ENCODE measurements around the gene CCER1.
A peak's percentile ranks its signal among the peaks of the same experiment; 100 is the strongest.

The CCER1 gene

DNA sequence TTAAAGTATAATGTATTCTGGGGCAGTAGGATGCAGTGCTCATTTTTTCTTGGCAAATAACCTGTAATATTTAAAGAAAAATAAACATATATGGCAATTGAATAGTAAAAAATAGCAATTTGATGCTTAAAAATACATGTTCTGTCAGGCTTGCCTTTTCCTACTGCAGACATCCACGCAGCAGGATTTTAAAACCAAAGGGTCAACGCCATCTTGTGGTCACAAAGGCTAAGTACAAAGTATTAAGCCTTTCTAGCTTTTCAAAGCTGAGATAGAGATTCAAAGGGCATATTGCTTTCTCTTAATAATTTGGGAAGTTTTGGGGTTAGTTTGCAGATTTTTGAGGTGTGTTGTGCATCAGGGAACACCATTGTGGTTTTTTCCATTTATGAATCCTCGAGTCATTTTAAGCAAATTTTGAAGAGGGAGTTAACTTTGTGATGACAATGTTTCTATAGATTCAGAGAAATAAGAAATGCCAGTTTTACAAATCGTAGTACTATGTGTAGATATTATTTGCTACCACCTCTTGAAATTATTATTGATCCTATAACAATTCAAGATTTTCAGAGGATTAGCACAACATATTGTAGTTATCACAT lies 4.7 kb upstream of the CCER1 start:
- CTCF ChIA-PET = interaction anchor here (0.5 to 1.0 kb wide), 4 partner anchors 8 to 848 kb away, joined by 3 to 4 read pairs (median 3); no protein-coding TSS in a partner anchor

DNA sequence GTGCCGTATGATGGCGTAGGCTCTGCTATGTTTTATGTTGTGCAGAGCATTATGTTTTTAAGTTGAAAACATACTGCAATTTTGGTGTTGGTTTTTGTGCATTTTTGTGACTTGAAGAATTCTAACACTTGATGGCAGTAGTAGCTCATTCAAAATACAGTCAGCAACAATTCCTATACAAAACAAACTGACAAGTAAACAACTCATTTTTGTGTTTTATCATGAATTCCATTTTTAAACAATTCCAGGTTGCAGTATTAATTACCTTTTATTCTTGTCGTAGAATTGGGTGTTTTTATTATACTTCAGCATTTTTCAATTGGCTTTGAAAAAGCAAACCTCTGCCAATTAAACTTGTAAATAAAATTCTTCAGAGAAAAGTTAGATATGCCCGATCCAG lies 4.1 kb upstream of the CCER1 start:
- H3K4me3 ChIP-seq (ENCODE audit: control insufficient read depth in 1 of 7, extremely low read depth in 1 of 7, insufficient read depth in 4 of 7, low read depth in 2 of 7, low read length in 6 of 7) = no peak overlapping the region
- WGBS (ENCODE audit: insufficient coverage) = 100% methylated on average over 2 of the region's 4 CpGs
- ChIA-PET POLR2A (no interaction called here), CTCF (interaction anchor here (0.5 to 1.0 kb wide), 5 partner anchors 9 to 849 kb away, joined by 3 to 5 read pairs (median 3); no protein-coding TSS in a partner anchor)
- H3K36me3 ChIP-seq (ENCODE audit: control insufficient read depth in 4 of 4, insufficient read depth in 4 of 4, low read length in 3 of 4) = no peaks in the 10 kb centered on the region
- H3K4me1 ChIP-seq (ENCODE audit: control extremely low read depth in 1 of 4, control insufficient read depth in 4 of 4, insufficient read depth in 4 of 4, low read length in 3 of 4) = no peaks in the 10 kb centered on the region
- no peak overlapping the region for H3K27ac ChIP-seq (ENCODE audit: insufficient read depth in 1 of 2, low read depth in 1 of 2, low read length in 2 of 2, poor library complexity in 1 of 2, severe bottlenecking in 2 of 2)
- H3K27me3 ChIP-seq (replicated peaks in 2 of 5; ENCODE audit: control insufficient read depth in 4 of 5, insufficient read depth in 5 of 5, low read length in 4 of 5) = no peaks in the 10 kb centered on the region
- peak in 2 of 3 donors; percentile 11 for DNase-seq
- peaks cover 0 to 2% (median 0%) of the 10 kb centered on the region in 5 experiments for H3K9me3 ChIP-seq (ENCODE audit: control extremely low read depth in 1 of 5, control insufficient read depth in 4 of 5, insufficient read depth in 2 of 5, low read depth in 1 of 5, low read length in 4 of 5)

More for the DNA sequence above, 4.7 kb upstream of the CCER1 start:
- Histone ChIP-seq H3K27me3 (replicated peaks in 2 of 5; ENCODE audit: control insufficient read depth in 4 of 5, insufficient read depth in 5 of 5, low read length in 4 of 5) (no peaks in the 10 kb centered on the region), H3K4me3 (ENCODE audit: control insufficient read depth in 1 of 7, extremely low read depth in 1 of 7, insufficient read depth in 4 of 7, low read depth in 2 of 7, low read length in 6 of 7) (no peak overlapping the region), H3K36me3 (ENCODE audit: control insufficient read depth in 4 of 4, insufficient read depth in 4 of 4, low read length in 3 of 4) (no peaks in the 10 kb centered on the region), H3K27ac (ENCODE audit: insufficient read depth in 1 of 2, low read depth in 1 of 2, low read length in 2 of 2, poor library complexity in 1 of 2, severe bottlenecking in 2 of 2) (no peak overlapping the region), H3K4me1 (ENCODE audit: control extremely low read depth in 1 of 4, control insufficient read depth in 4 of 4, insufficient read depth in 4 of 4, low read length in 3 of 4) (no peaks in the 10 kb centered on the region), H3K9me3 (ENCODE audit: control extremely low read depth in 1 of 5, control insufficient read depth in 4 of 5, insufficient read depth in 2 of 5, low read depth in 1 of 5, low read length in 4 of 5) (no peaks in the 10 kb centered on the region)
- WGBS (ENCODE audit: insufficient coverage) = 0% methylated on average over 2 of the region's 4 CpGs
- POLR2A ChIA-PET = no interaction called here
- DNase-seq = peak; percentile 30 to 62 (median 58)

DNA sequence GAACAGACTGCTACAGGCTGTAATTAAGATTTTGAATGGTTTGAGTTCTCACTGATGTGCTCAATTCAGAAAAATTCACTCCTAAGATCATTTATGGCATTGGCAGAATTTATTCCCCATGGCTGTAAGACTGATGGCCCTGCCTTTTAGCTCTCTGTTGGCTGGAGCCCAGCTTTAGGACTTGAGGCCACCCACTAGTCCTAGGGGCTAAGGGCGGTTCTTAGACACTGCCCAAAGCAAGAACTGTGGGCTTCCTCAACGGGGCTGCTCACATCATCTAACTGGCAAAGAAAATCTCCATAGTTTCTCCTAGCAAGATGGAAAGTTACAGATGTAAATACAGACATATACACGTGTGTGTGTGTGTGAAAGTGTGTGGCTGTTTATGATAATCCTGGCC lies 3.4 kb upstream of the CCER1 start:
- ChIA-PET POLR2A (no interaction called here), CTCF (interaction anchor here (0.5 to 1.0 kb wide), 4 partner anchors 10 to 397 kb away, joined by 3 to 5 read pairs (median 3); no protein-coding TSS in a partner anchor)
- DNase-seq = no peak
- Histone ChIP-seq H3K27ac (ENCODE audit: insufficient read depth in 1 of 2, low read depth in 1 of 2, low read length in 2 of 2, poor library complexity in 1 of 2, severe bottlenecking in 2 of 2) (no peak overlapping the region), H3K27me3 (replicated peaks in 2 of 5; ENCODE audit: control insufficient read depth in 4 of 5, insufficient read depth in 5 of 5, low read length in 4 of 5) (no peaks in the 10 kb centered on the region), H3K9me3 (ENCODE audit: control extremely low read depth in 1 of 5, control insufficient read depth in 4 of 5, insufficient read depth in 2 of 5, low read depth in 1 of 5, low read length in 4 of 5) (peaks cover 0 to 4% (median 0%) of the 10 kb centered on the region in 5 experiments), H3K4me1 (ENCODE audit: control extremely low read depth in 1 of 4, control insufficient read depth in 4 of 4, insufficient read depth in 4 of 4, low read length in 3 of 4) (no peaks in the 10 kb centered on the region), H3K4me3 (ENCODE audit: control insufficient read depth in 1 of 7, extremely low read depth in 1 of 7, insufficient read depth in 4 of 7, low read depth in 2 of 7, low read length in 6 of 7) (no peak overlapping the region), H3K36me3 (ENCODE audit: control insufficient read depth in 4 of 4, insufficient read depth in 4 of 4, low read length in 3 of 4) (no peaks in the 10 kb centered on the region)
- 100% methylated on average over 2 of the region's 3 CpGs for WGBS (ENCODE audit: insufficient coverage)

DNA sequence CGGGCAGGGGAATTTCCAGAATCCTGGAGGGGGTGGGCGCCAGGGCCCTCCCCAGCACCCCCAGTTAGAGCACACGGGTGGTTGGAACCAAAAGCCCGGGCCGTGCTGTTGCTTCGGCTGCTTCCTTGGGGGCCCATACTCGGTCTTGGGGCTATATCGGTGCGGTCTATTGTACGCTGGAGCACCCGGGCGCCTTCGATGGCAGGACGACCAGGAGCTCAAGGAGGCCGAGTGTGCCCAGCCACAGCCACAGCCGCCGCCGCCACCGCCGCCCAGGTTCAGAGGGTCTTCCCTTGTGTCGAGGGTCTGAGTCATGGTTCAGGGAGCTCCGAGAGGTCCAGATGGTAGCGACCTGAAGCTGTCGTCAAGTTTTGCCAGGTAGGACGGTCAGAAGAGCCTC lies 548 bp downstream of the CCER1 start:
- no peaks in the 10 kb centered on the region for H3K4me1 ChIP-seq (ENCODE audit: control extremely low read depth in 1 of 4, control insufficient read depth in 4 of 4, insufficient read depth in 4 of 4, low read length in 3 of 4)
- H3K9me3 ChIP-seq (ENCODE audit: control extremely low read depth in 1 of 5, control insufficient read depth in 4 of 5, insufficient read depth in 2 of 5, low read depth in 1 of 5, low read length in 4 of 5) = peaks cover 0 to 4% (median 0%) of the 10 kb centered on the region in 5 experiments
- H3K27me3 ChIP-seq (replicated peaks in 2 of 5; ENCODE audit: control insufficient read depth in 4 of 5, insufficient read depth in 5 of 5, low read length in 4 of 5) = no peaks in the 10 kb centered on the region
- ChIA-PET CTCF (interaction anchor here (0.6 kb wide), 1 partner anchor 23 kb away, joined by 3 read pairs; no protein-coding TSS in a partner anchor), POLR2A (interaction anchor here (0.5 kb wide), 1 partner anchor 14 kb away, joined by 3 read pairs; no protein-coding TSS in a partner anchor)
- DNase-seq = no peak
- no peaks in the 10 kb centered on the region for H3K36me3 ChIP-seq (ENCODE audit: control insufficient read depth in 4 of 4, insufficient read depth in 4 of 4, low read length in 3 of 4)
- no peak overlapping the region for H3K27ac ChIP-seq (ENCODE audit: insufficient read depth in 1 of 2, low read depth in 1 of 2, low read length in 2 of 2, poor library complexity in 1 of 2, severe bottlenecking in 2 of 2)
- 96% methylated on average over 23 of the region's 25 CpGs for WGBS (ENCODE audit: insufficient coverage)
- H3K4me3 ChIP-seq (ENCODE audit: control insufficient read depth in 1 of 7, extremely low read depth in 1 of 7, insufficient read depth in 4 of 7, low read depth in 2 of 7, low read length in 6 of 7) = no peak overlapping the region

DNA sequence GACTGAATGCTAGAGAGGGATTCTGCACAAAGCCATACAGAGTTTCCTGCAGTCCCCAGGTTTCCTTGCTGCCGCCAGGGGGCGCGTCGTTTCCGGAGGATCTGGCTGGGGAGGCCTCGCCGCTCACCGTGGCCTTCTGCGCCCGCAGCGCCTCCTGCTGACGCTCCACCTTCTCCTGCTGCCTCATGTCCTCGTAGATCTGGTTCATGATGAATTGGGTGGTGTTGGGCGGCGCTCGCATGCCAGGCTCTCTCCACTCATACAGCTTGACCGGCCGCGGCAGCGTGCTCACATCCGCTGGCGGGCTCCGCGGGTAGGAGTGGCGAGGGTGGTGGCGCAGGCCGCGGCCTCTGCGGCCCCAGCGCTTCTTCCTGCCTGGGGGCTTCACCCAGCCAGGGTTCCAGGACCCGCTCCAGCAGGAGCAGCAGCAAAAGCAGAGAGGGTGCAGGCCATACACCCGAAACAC lies 987 bp downstream of the CCER1 start:
- Histone ChIP-seq H3K36me3 (ENCODE audit: control insufficient read depth in 4 of 4, insufficient read depth in 4 of 4, low read length in 3 of 4) (no peaks in the 10 kb centered on the region), H3K27me3 (replicated peaks in 2 of 5; ENCODE audit: control insufficient read depth in 4 of 5, insufficient read depth in 5 of 5, low read length in 4 of 5) (no peaks in the 10 kb centered on the region), H3K4me3 (ENCODE audit: control insufficient read depth in 1 of 7, extremely low read depth in 1 of 7, insufficient read depth in 4 of 7, low read depth in 2 of 7, low read length in 6 of 7) (no peak overlapping the region), H3K9me3 (ENCODE audit: control extremely low read depth in 1 of 5, control insufficient read depth in 4 of 5, insufficient read depth in 2 of 5, low read depth in 1 of 5, low read length in 4 of 5) (peaks cover 0 to 4% (median 0%) of the 10 kb centered on the region in 5 experiments), H3K27ac (ENCODE audit: insufficient read depth in 1 of 2, low read depth in 1 of 2, low read length in 2 of 2, poor library complexity in 1 of 2, severe bottlenecking in 2 of 2) (no peak overlapping the region), H3K4me1 (ENCODE audit: control extremely low read depth in 1 of 4, control insufficient read depth in 4 of 4, insufficient read depth in 4 of 4, low read length in 3 of 4) (no peaks in the 10 kb centered on the region)
- WGBS (ENCODE audit: insufficient coverage) = 92% methylated on average over 19 of the region's 32 CpGs
- ChIA-PET CTCF (no interaction called here), POLR2A (no interaction called here)
- DNase-seq = peak in 1 of 3 donors; percentile 11

DNA sequence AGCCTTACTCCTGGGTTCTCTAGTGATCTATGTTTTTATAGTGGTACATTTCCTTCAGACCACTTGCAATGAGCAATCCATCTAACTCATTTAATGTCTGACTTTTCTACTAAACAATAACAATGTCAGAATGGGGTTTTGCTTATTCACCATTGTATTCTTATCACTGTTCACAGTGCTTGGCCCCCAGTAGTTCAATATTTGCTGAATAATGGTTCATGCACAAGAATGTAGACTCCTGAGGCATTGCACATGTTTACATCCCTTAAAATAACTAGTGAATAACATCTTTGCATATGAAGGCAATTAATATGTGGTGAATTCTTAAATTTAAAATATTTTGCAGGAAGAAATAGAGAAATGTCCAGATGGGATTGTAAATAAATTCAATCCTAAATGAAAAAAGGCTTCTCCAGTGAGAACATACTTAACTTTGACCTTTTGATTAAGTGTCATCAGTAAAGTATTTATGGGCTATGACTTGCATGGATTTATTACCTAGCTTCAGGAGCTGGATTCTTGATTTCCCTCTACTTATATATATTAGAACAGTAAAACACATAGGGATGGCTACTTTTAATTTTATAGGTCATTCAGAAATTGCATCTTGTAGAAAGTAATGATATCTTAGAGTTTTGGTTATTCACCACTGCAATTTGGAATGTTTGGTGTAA lies 3.4 kb downstream of the CCER1 start:
- H3K4me3 ChIP-seq (ENCODE audit: control insufficient read depth in 1 of 7, extremely low read depth in 1 of 7, insufficient read depth in 4 of 7, low read depth in 2 of 7, low read length in 6 of 7) = no peak overlapping the region
- DNase-seq = no peak
- H3K27ac ChIP-seq (ENCODE audit: insufficient read depth in 1 of 2, low read depth in 1 of 2, low read length in 2 of 2, poor library complexity in 1 of 2, severe bottlenecking in 2 of 2) = no peak overlapping the region
- H3K27me3 ChIP-seq (replicated peaks in 2 of 5; ENCODE audit: control insufficient read depth in 4 of 5, insufficient read depth in 5 of 5, low read length in 4 of 5) = no peaks in the 10 kb centered on the region
- CTCF ChIA-PET = no interaction called here
- no peaks in the 10 kb centered on the region for H3K4me1 ChIP-seq (ENCODE audit: control extremely low read depth in 1 of 4, control insufficient read depth in 4 of 4, insufficient read depth in 4 of 4, low read length in 3 of 4)
- no peaks in the 10 kb centered on the region for H3K36me3 ChIP-seq (ENCODE audit: control insufficient read depth in 4 of 4, insufficient read depth in 4 of 4, low read length in 3 of 4)
- peaks cover 0 to 4% (median 0%) of the 10 kb centered on the region in 5 experiments for H3K9me3 ChIP-seq (ENCODE audit: control extremely low read depth in 1 of 5, control insufficient read depth in 4 of 5, insufficient read depth in 2 of 5, low read depth in 1 of 5, low read length in 4 of 5)
- POLR2A ChIA-PET = no interaction called here

DNA sequence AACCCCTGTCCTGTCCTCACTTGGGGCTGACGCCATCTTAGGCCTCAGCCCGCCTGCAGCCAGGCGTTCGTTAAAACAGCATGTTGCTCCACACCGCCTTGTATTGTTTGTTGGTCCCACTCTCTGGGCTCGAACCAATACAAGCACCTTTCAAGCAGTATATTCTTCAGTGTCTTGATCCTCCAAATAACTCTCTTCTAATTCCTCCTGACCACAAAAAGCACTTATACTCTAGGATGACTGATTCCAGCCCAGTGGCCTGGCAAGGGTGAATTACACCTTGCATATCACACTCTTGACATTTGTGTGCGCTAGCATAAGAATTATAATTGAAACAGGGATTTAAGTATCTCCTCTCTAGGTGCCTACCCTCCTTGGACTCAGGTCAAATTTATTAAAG lies 7.1 kb downstream of the CCER1 start:
- WGBS (ENCODE audit: insufficient coverage) = 99% methylated on average over 6 of the region's 7 CpGs
- DNase-seq = no peak
- Histone ChIP-seq H3K4me3 (ENCODE audit: control insufficient read depth in 1 of 7, extremely low read depth in 1 of 7, insufficient read depth in 4 of 7, low read depth in 2 of 7, low read length in 6 of 7) (no peak overlapping the region), H3K27ac (ENCODE audit: insufficient read depth in 1 of 2, low read depth in 1 of 2, low read length in 2 of 2, poor library complexity in 1 of 2, severe bottlenecking in 2 of 2) (no peak overlapping the region), H3K4me1 (ENCODE audit: control extremely low read depth in 1 of 4, control insufficient read depth in 4 of 4, insufficient read depth in 4 of 4, low read length in 3 of 4) (no peaks in the 10 kb centered on the region), H3K27me3 (replicated peaks in 2 of 5; ENCODE audit: control insufficient read depth in 4 of 5, insufficient read depth in 5 of 5, low read length in 4 of 5) (no peaks in the 10 kb centered on the region), H3K36me3 (ENCODE audit: control insufficient read depth in 4 of 4, insufficient read depth in 4 of 4, low read length in 3 of 4) (no peaks in the 10 kb centered on the region), H3K9me3 (ENCODE audit: control extremely low read depth in 1 of 5, control insufficient read depth in 4 of 5, insufficient read depth in 2 of 5, low read depth in 1 of 5, low read length in 4 of 5) (no peaks in the 10 kb centered on the region)
- CTCF ChIA-PET = interaction anchor here (1.2 to 2.0 kb wide), 3 partner anchors 10 to 162 kb away, joined by 3 to 6 read pairs (median 3); no protein-coding TSS in a partner anchor
- POLR2A ChIA-PET = no interaction called here

Measured in common myeloid progenitor, CD34-positive (primary cell).